Hepatocyte (in vitro differentiated cells): ENCODE measurements around the gene APOE. TPM values are rescaled to one million over a fixed set of nuclear protein-coding genes. Genes with fewer than 3 reads are reported as not detected.

Experiments used
- DNase-seq: peaks from one replicate; pipeline ENCODE4 v3.0.0-alpha.2; 2016; ENCODE audit warnings: low spot score
- H2AFZ ChIP-seq: fragments of 200-600 bp; sonication (generic); 2 replicates; pipeline ENCODE4 v1.6.0; 2016; ENCODE audit warnings: antibody characterized with exemption, mild to moderate bottlenecking
- H3K27ac ChIP-seq: fragments of 200-600 bp; sonication (generic); 2 replicates; pipeline ENCODE4 v1.5.1; 2016; ENCODE audit warnings: mild to moderate bottlenecking
- H3K27me3 ChIP-seq: fragments of 200-600 bp; sonication (generic); 2 replicates; pipeline ENCODE4 v1.6.1; 2016
- H3K36me3 ChIP-seq: fragments of 200-600 bp; sonication (generic); replicated peaks from 2 replicates; pipeline ENCODE4 v1.5.1; 2016; ENCODE audit warnings: low read depth; ENCODE audit not compliant: insufficient read depth
- H3K4me1 ChIP-seq: fragments of 200-600 bp; sonication (generic); 2 replicates; pipeline ENCODE4 v1.5.1; 2016; ENCODE audit warnings: mild to moderate bottlenecking, moderate library complexity; ENCODE audit not compliant: insufficient read depth
- H3K4me2 ChIP-seq: fragments of 200-600 bp; sonication (generic); 2 replicates; pipeline ENCODE4 v1.6.0; 2016
- H3K4me3 ChIP-seq: fragments of 200-600 bp; sonication (generic); 2 replicates; pipeline ENCODE4 v1.5.1; 2016; ENCODE audit warnings: mild to moderate bottlenecking
- H3K79me2 ChIP-seq: fragments of 200-600 bp; sonication (generic); 2 replicates; pipeline ENCODE4 v1.6.0; 2017; ENCODE audit warnings: mild to moderate bottlenecking
- H3K9me2 ChIP-seq: fragments of 200-600 bp; sonication (generic); replicated peaks from 2 replicates; pipeline ENCODE4 v1.6.0; 2017; ENCODE audit warnings: mild to moderate bottlenecking; ENCODE audit not compliant: insufficient read depth
- H3K9me3 ChIP-seq: fragments of 200-600 bp; sonication (generic); 2 replicates; pipeline ENCODE4 v1.5.1; 2016; ENCODE audit warnings: low read depth, mild to moderate bottlenecking
- H4K20me1 ChIP-seq: fragments of 200-600 bp; sonication (generic); 2 replicates; pipeline ENCODE4 v1.6.0; 2016; ENCODE audit warnings: mild to moderate bottlenecking; ENCODE audit not compliant: insufficient read depth, poor library complexity, severe bottlenecking
- CTCF ChIP-seq: fragments of 200-600 bp; sonication (generic); IDR thresholded peaks from 2 replicates; pipeline ENCODE4 v1.5.1; 2016; ENCODE audit warnings: antibody characterized with exemption, mild to moderate bottlenecking; ENCODE audit not compliant: poor library complexity
- EZH2 ChIP-seq: fragments of 200-600 bp; sonication (generic); IDR thresholded peaks from 2 replicates; pipeline ENCODE4 v1.6.1; 2016; ENCODE audit warnings: antibody characterized with exemption, mild to moderate bottlenecking, borderline replicate concordance
- EZH2phosphoT487 ChIP-seq: fragments of 200-600 bp; sonication (generic); IDR thresholded peaks from one replicate; pipeline ENCODE4 v1.6.1; 2018; ENCODE audit warnings: antibody characterized with exemption, mild to moderate bottlenecking, low read depth, moderate library complexity; ENCODE audit not compliant: unreplicated experiment, severe bottlenecking
- WGBS: methylation state at CpG from one replicate; pipeline ENCODE4 v1.1.6; 2016; ENCODE audit warnings: low lambda C conversion rate; ENCODE audit errors: missing lambda C conversion rate; 5-methylcytosine and 5-hydroxymethylcytosine counted together
- polyA plus RNA-seq: library from polyadenylated mRNA; unstranded; fragments of >200 nt; fragmentation: Nextera tagmentation; extraction: Ambion mirVana; gene quantifications from 2 replicates; pipeline ENCODE4 v1.2.1, GENCODE V29; 2016
- total RNA-seq: library from RNA; depleted of rRNA; stranded (reverse); fragments of >200 nt; gene quantifications from 2 replicates; pipeline ENCODE4 v1.2.3, GENCODE V29; 2014

The APOE gene
- total and polyA plus RNA-seq, 2 experiments from 2014 or later, result 3,946 to 4,019 TPM

GRCh38 chr19:44876930-44877535 is 28.6 kb upstream of the APOE start:
- no peak for DNase-seq
- Histone ChIP-seq H3K27me3 (no peaks in the 10 kb centered on the region), H3K27ac (no peak overlapping the region), H2AFZ (no peak overlapping the region), H3K79me2 (peaks cover 9% of the 10 kb centered on the region), H4K20me1 (peaks cover 4% of the 10 kb centered on the region), H3K4me1 (no peaks in the 10 kb centered on the region), H3K4me3 (no peak overlapping the region), H3K36me3 (no peaks in the 10 kb centered on the region), H3K9me3 (no peaks in the 10 kb centered on the region), H3K9me2 (no peaks in the 10 kb centered on the region), H3K4me2 (no peak overlapping the region)
- TF ChIP-seq CTCF, result no peak
- no peak for TF ChIP-seq EZH2phosphoT487
- TF ChIP-seq EZH2, result no peak
- WGBS, result 79% methylated on average over 5 of the region's 5 CpGs

- Histone ChIP-seq H3K9me3 (no peaks in the 10 kb centered on the region), H3K9me2 (no peaks in the 10 kb centered on the region), H3K4me3 (no peak overlapping the region), H3K79me2 (no peaks in the 10 kb centered on the region), H2AFZ (no peak overlapping the region), H4K20me1 (no peaks in the 10 kb centered on the region), H3K36me3 (no peaks in the 10 kb centered on the region), H3K4me1 (no peaks in the 10 kb centered on the region), H3K27ac (no peak overlapping the region), H3K27me3 (no peaks in the 10 kb centered on the region), H3K4me2 (no peak overlapping the region)
- DNase-seq, result no peak
- TF ChIP-seq EZH2phosphoT487, result no peak
- no peak for TF ChIP-seq EZH2
- no peak for TF ChIP-seq CTCF
- WGBS, result 85% methylated on average over 20 of the region's 26 CpGs
Observed at GRCh38 chr19:44878120-44878865, 27.3 kb upstream of the APOE start.

GRCh38 chr19:44879309-44880065 is 26.1 kb upstream of the APOE start:
- no peaks in the 10 kb centered on the region for H3K36me3 ChIP-seq
- no peak overlapping the region for H3K27ac ChIP-seq
- no peak overlapping the region for H3K4me3 ChIP-seq
- no peak overlapping the region for H2AFZ ChIP-seq
- no peaks in the 10 kb centered on the region for H3K4me1 ChIP-seq
- no peaks in the 10 kb centered on the region for H3K9me2 ChIP-seq
- no peaks in the 10 kb centered on the region for H4K20me1 ChIP-seq
- H3K4me2 ChIP-seq, result no peak overlapping the region
- TF ChIP-seq EZH2phosphoT487 (no peak), CTCF (no peak), EZH2 (no peak)
- no peaks in the 10 kb centered on the region for H3K79me2 ChIP-seq
- H3K27me3 ChIP-seq, result no peaks in the 10 kb centered on the region
- DNase-seq, result no peak
- 92% methylated on average over 14 of the region's 18 CpGs for WGBS
- no peaks in the 10 kb centered on the region for H3K9me3 ChIP-seq
